GM19324 (cell line): ENCODE data around the gene PKN1.
A peak's percentile ranks its signal among the peaks of the same experiment; 100 is the strongest.
"Not testable (repeated sequence)": the region's sequence is repeated elsewhere in the genome, so short reads cannot be mapped to it uniquely, and the experiment has no call there.

Source experiments
- ATAC-seq: cut with Tn5 transposase; IDR thresholded peaks from one replicate; pipeline ENCODE4 v1.9.1; 2021; ENCODE audit warnings: mild to moderate bottlenecking, moderate library complexity; ENCODE audit not compliant: unreplicated experiment, low FRiP score

The PKN1 gene

GRCh38 chr19:14479309-14479974, 46.3 kb downstream of the PKN1 start:
- no peak for ATAC-seq

GRCh38 chr19:14479975-14480699, 47.0 kb downstream of the PKN1 start:
- ATAC-seq, result no peak

GRCh38 chr19:14480700-14481079, 47.6 kb downstream of the PKN1 start:
- ATAC-seq, result no peak

- no peak for ATAC-seq
Observed at GRCh38 chr19:14482172-14482941, 49.3 kb downstream of the PKN1 start.

GRCh38 chr19:14487370-14488125, 54.4 kb downstream of the PKN1 start:
- ATAC-seq, result no peak

- ATAC-seq, result no peak
Observed at GRCh38 chr19:14492756-14493337, 59.7 kb downstream of the PKN1 start.

GRCh38 chr19:14494411-14494810, 61.3 kb downstream of the PKN1 start:
- no peak for ATAC-seq

GRCh38 chr19:14494910-14495671, 62.0 kb downstream of the PKN1 start:
- no peak for ATAC-seq

GRCh38 chr19:14495672-14496028, 62.5 kb downstream of the PKN1 start:
- peak; percentile 7 for ATAC-seq

GRCh38 chr19:14496029-14496833, 63.1 kb downstream of the PKN1 start, which contains the start of gene GIPC1:
TSS of gene GIPC1 (minus strand) at chr19:14496127. CDS start at chr19:14482976, 13,151 bp downstream.
- peak; percentile 79 for ATAC-seq

- no peak for ATAC-seq
Observed at GRCh38 chr19:14496834-14497227, 63.7 kb downstream of the PKN1 start.

GRCh38 chr19:14497228-14497921, 64.3 kb downstream of the PKN1 start:
- no peak for ATAC-seq

- ATAC-seq, result no peak
Observed at GRCh38 chr19:14502334-14503092, 69.4 kb downstream of the PKN1 start.

GRCh38 chr19:14503285-14503684, 70.2 kb downstream of the PKN1 start:
- ATAC-seq, result no peak

GRCh38 chr19:14504575-14504974, 71.5 kb downstream of the PKN1 start:
- not testable (repeated sequence) for ATAC-seq

- ATAC-seq, result no peak
Observed at GRCh38 chr19:14505488-14506239, 72.6 kb downstream of the PKN1 start.
